ENCODE measurements around the gene HDGF.

HDGF gene

DNA sequence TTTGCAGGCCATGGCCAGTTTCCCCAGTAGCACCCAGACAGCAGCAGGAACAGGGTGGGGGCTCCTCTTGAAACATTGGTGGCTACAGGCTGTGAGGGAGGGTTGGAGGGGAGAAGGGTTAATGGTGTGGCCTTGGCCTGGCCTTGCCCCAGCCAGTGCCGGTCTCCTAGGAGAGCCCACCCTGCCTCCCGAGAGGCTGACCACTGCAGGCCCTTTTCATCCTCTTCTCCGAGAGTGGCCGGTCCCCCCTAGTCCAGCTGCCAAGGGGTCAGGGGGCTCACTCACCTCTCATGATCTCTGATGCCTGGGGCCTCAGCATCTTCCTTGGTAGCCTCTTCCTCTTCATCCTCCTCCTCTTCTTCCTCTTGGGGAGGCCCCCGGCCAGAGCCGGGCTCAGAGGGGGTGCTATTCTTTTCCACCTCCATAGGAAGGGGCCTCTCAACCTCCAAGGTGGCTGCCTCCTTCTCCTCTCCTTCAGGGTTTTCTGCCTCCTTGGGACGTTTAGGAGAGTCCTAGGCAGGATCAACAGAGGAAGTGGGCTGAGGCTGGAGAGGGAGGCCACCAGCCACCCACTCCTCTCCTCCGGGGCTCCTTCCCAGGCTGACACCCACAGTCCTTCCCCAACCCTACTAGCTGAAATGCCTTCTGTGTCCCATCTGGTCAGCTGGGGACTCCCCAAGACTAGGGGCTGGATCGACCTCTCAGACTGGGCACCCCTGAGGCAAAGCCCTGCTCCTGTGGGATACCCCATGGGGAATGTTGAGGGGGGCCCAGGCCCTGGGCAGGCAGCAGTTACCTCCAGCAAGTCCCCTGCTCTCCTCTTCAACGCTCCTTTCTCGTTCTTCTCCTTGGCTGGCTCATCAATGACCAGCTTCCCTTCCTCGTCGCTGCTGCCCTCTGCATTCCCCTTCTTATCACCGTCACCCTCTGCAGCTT lies 7.8 kb downstream of the HDGF start:
- no peak for TF ChIP-seq CTCF (IDR thresholded peaks at IDR 0.05; ENCODE audit: control insufficient read depth, insufficient read depth, low read depth, low read length, missing control alignments)
- DNase-seq (ENCODE audit: low read depth): no peak
- H3K4me3 ChIP-seq (ENCODE audit: control insufficient read depth, low read depth, low read length): no peak overlapping the region

- no peak for DNase-seq (ENCODE audit: low read depth)
- no peak for TF ChIP-seq CTCF (IDR thresholded peaks at IDR 0.05; ENCODE audit: control insufficient read depth, insufficient read depth, low read depth, low read length, missing control alignments)
These were observed 8.7 kb downstream of the HDGF start for GRCh38 chr1:156742801-156743200.

DNA sequence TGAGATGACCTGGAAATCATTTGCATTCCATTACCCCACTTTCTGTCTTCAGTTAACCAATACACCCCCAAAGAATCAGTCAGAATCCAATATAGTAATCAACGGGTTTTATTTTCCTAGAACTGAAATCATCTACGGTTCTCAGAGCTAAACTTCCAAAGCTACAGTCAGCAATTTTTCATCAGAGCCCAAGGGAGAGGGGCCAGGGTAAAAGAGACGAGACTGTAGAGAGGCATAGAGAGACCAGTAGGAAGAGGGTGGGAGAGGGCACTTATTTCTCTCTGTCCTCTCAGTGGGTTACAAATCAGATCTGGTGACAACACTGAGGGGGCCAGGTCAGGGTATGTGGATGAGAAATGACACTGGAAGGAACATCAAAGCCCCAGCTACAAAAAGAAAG lies 9.5 kb downstream of the HDGF start:
- DNase-seq (ENCODE audit: low read depth): no peak
- no peak for TF ChIP-seq CTCF (IDR thresholded peaks at IDR 0.05; ENCODE audit: control insufficient read depth, insufficient read depth, low read depth, low read length, missing control alignments)
- no peak overlapping the region for H3K4me3 ChIP-seq (ENCODE audit: control insufficient read depth, low read depth, low read length)

More at GRCh38 chr1:156742801-156743200, 8.7 kb downstream of the HDGF start:
- H3K4me3 ChIP-seq (ENCODE audit: control insufficient read depth, low read depth, low read length): no peak overlapping the region

DNA sequence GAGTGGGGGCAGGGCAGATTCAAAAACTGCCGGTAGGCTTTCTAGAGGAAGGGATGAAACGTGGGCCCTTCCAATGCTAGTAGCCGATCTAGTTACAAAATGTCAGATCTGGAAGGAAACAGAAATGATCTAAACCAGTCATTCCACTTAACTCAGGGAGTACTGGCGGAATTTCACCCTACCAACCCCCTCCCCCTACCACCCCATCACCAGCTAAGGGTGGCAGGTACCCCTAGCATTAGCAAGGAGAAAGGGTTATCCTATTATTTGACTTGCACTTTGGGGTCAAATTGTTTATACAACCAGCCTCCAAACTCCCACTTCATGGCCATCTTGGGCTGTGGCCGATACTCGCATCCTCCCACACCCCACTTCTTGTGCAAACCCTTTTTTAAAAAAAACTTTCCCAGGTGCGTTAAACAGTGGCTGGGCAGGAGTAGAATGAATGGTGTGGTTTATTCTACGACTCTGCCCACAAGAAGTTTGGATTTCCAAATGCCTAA lies 9.9 kb downstream of the HDGF start:
- DNase-seq (ENCODE audit: low read depth): no peak
- H3K4me3 ChIP-seq (ENCODE audit: control insufficient read depth, low read depth, low read length): no peak overlapping the region
- TF ChIP-seq CTCF (IDR thresholded peaks at IDR 0.05; ENCODE audit: control insufficient read depth, insufficient read depth, low read depth, low read length, missing control alignments): no peak

DNA sequence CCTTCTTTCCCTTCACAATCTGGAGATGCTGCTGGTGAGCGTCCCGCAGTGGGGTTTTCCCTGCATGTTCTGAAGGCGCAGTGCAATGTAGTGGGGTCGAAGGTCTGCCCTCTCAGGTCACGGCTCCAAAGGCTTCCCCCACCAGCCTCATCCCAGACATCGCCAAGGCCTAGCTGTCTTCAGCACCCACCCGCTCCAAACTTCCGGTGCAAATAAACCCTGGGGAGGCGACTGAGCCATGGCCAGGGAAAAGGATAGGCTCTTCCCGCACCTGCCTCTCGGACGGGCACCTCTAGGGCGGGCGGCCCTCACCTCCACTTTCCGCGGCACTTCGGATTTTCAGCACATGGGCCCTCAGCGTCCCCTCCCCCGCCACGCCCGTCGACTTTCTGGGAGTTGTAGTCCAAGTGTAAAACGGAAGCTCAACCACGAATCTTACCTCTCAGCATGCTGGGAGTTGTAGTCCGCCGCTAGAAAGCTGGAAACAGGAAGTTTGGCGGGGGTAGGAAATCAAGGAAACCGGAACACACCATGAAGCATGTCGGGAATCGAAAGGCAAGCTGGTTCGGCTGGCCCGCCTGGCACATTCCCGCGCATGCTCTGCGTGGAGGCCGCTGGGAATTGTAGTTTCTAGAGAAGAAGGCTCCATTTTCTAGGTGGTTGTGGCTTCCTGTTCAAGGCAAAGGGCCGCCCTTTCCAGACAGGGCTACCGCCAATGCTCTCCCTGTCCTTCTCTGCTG lies 10.6 kb downstream of the HDGF start, which contains the start of gene MRPL24:
TSS of gene MRPL24 (minus strand) at position 348 of the 740 bp plus-strand sequence. CDS start 2,384 bp downstream, outside the sequence.
- peak within 1 kb of the TSS; percentile 78 for H3K4me3 ChIP-seq (ENCODE audit: control insufficient read depth, low read depth, low read length)
- DNase-seq (ENCODE audit: low read depth): peak; percentile 98
- no peak for TF ChIP-seq CTCF (IDR thresholded peaks at IDR 0.05; ENCODE audit: control insufficient read depth, insufficient read depth, low read depth, low read length, missing control alignments)

GRCh38 chr1:156740237-156740740 lies 11.2 kb downstream of the HDGF start:
- H3K4me3 ChIP-seq (ENCODE audit: control insufficient read depth, low read depth, low read length): peak overlapping the region; percentile 78
- no peak for TF ChIP-seq CTCF (IDR thresholded peaks at IDR 0.05; ENCODE audit: control insufficient read depth, insufficient read depth, low read depth, low read length, missing control alignments)
- no peak for DNase-seq (ENCODE audit: low read depth)
